Left ventricle myocardium inferior (tissue), 1 donor: ENCODE results near the gene OSTM1. TPM values are rescaled to one million over a fixed set of nuclear protein-coding genes. Genes with fewer than 3 reads are reported as not detected.
"Not testable (repeated sequence)": the region's sequence is repeated elsewhere in the genome, so short reads cannot be mapped to it uniquely, and the experiment has no call there.

ENCODE experiments used
- DNase-seq: peaks from one replicate; pipeline ENCODE4 v3.0.0-alpha.2; 2020
- H3K27ac ChIP-seq: fragments of 200-600 bp; replicated peaks from 2 replicates; pipeline ENCODE4 v1.8.0; 2021
- H3K27me3 ChIP-seq: fragments of 200-600 bp; 2 replicates; pipeline ENCODE4 v1.8.0; 2021; ENCODE audit warnings: low read depth
- H3K36me3 ChIP-seq: fragments of 200-600 bp; 2 replicates; pipeline ENCODE4 v1.8.0; 2021
- H3K4me1 ChIP-seq: fragments of 200-600 bp; 2 replicates; pipeline ENCODE4 v1.8.0; 2021
- H3K4me3 ChIP-seq: fragments of 200-600 bp; 2 replicates; pipeline ENCODE4 v1.8.0; 2021; ENCODE audit warnings: mild to moderate bottlenecking, moderate library complexity
- H3K9me3 ChIP-seq: fragments of 200-600 bp; replicated peaks from 2 replicates; pipeline ENCODE4 v1.8.0; 2021
- CTCF ChIP-seq: fragments of 200-600 bp; IDR thresholded peaks from 2 replicates; pipeline ENCODE4 v1.8.0; 2021; ENCODE audit warnings: antibody characterized with exemption, mild to moderate bottlenecking, borderline replicate concordance
- intact Hi-C: fragments of 100-400 bp; cut with micrococcal nuclease; formaldehyde crosslinking; loops from one replicate; pipeline ENCODE4 v1.11.0; 2022
- total RNA-seq: library from RNA; stranded (reverse); fragmentation: NEBNext Ultra II Directional; extraction: Animal tissue kit (Norgen Biotek cat#: 25700); gene quantifications from one replicate; pipeline ENCODE4 v1.2.1, GENCODE V29; 2021
- donor health status: DM: no; HTN: yes; CAD: no; lungs with severe emphysema.

The OSTM1 gene
- total RNA-seq, 1 donor from 2014 or later: 40.7 TPM

DNA sequence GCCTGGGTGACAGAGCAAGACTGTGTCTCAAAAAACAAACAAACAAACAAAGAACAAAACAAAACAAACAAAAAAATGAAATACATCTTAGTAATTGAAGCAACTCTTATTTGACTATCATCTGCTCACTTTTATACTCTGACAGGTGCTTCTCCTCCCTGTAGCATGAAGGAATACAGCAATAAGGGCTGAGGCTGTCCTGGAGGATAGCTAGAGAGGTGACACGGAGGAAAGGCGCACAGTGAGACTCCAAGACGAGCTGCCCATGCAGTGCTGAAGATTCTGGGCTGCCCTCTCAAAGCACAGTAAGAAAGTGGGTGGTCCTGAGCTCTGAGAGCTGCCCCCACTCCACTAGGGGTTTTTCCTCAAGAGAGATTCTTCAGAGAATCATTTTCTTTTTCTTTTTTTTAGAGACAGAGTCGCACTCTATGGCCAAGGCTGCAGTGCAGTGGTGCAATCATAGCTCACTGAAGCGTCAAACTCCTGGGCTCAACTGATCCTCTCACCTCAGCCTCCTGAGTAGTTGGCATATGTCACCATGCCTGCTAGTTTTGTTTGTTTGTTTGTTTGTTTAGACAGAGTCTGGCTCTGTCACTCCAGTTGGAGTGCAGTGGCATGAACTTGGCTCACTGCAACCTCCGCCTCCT, 50.0 kb downstream of the OSTM1 start:
- no peak for DNase-seq
- Histone ChIP-seq H3K36me3 (no peaks in the 10 kb centered on the region), H3K9me3 (no peaks in the 10 kb centered on the region), H3K27me3 (no peaks in the 10 kb centered on the region), H3K4me3 (no peak overlapping the region), H3K4me1 (no peaks in the 10 kb centered on the region), H3K27ac (no peak overlapping the region)
- no peak for TF ChIP-seq CTCF
- intact Hi-C loops: no loop called here

GRCh38 chr6:108020472-108021116, 53.9 kb downstream of the OSTM1 start:
- Histone ChIP-seq H3K4me1 (no peaks in the 10 kb centered on the region), H3K27ac (no peak overlapping the region), H3K9me3 (no peaks in the 10 kb centered on the region), H3K36me3 (no peaks in the 10 kb centered on the region), H3K4me3 (no peak overlapping the region), H3K27me3 (no peaks in the 10 kb centered on the region)
- DNase-seq: no peak
- intact Hi-C loops: no loop called here
- no peak for TF ChIP-seq CTCF

DNA sequence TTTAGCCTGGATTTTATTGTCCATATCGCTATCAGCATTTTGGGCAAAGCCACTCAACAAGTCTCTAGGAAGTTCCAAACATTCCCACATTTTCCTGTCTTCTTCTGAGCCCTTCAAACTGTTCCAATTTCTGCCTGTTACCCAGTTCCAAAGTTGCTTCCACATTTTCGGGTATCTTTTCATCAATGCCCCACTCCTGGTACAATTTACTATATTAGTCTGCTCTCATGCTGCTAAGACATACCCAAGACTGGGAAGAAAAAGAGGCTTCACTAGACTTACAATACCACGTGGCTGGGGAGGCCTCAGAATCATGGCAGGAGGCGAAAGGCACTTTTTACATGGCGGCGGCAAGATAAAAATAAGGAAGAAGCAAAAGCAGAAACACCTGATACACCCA, 58.3 kb downstream of the OSTM1 start:
- H3K36me3 ChIP-seq, H3K27me3 ChIP-seq, DNase-seq, intact Hi-C loops, H3K4me1 ChIP-seq, H3K27ac ChIP-seq, H3K9me3 ChIP-seq, H3K4me3 ChIP-seq: not testable (repeated sequence)

GRCh38 chr6:108013787-108014439, 60.6 kb downstream of the OSTM1 start:
- Histone ChIP-seq H3K9me3 (peaks cover 14% of the 10 kb centered on the region), H3K27ac (no peak overlapping the region), H3K4me1 (no peaks in the 10 kb centered on the region), H3K27me3 (no peaks in the 10 kb centered on the region), H3K36me3 (no peaks in the 10 kb centered on the region), H3K4me3 (no peak overlapping the region)
- TF ChIP-seq CTCF: no peak
- intact Hi-C loops: no loop called here
- DNase-seq: no peak

DNA sequence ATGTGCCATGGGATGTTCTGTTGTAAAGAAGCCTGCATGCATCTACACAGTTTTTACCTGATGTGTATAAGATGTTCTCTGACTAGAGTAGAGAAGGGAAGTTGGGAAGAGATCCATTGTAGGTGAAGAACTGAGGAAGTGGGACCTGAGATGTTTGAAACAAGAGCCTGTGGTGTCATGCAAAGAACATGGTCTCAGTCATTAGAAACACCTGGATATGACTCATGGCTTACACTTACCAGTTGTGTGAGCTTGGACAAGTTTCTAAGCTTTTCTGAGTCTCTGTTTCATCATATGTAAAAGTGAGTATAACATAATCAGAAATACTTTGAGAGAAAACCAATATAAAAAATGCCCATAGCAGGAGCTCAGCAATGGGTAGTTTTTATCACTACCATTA, 64.6 kb downstream of the OSTM1 start:
- Histone ChIP-seq H3K9me3 (peaks cover 22% of the 10 kb centered on the region), H3K4me3 (no peak overlapping the region), H3K4me1 (no peaks in the 10 kb centered on the region), H3K36me3 (no peaks in the 10 kb centered on the region), H3K27me3 (no peaks in the 10 kb centered on the region), H3K27ac (no peak overlapping the region)
- no peak for DNase-seq
- intact Hi-C loops: no loop called here
- no peak for TF ChIP-seq CTCF

DNA sequence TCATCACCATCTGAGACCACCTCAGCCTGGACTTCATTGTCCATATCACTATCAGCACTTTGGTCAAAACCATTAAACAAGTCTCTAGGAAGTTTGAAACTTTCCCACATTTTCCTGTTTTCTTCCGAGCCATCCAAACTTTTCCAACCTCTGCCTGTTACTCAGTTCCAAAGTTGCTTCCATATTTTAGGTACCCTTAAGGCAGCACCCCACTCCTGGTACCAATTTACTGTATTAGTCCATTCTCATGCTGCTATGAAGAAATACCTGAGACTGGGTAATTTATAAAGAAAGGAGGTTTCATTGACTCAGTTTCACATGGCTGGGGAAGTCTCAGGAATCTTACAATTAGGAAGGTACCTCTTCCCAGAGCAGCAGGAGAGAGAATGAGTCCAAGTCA, 65.3 kb downstream of the OSTM1 start:
- H3K27ac ChIP-seq, H3K4me3 ChIP-seq, H3K36me3 ChIP-seq, intact Hi-C loops, H3K4me1 ChIP-seq, H3K27me3 ChIP-seq, DNase-seq: not testable (repeated sequence)
- peaks cover 22% of the 10 kb centered on the region for H3K9me3 ChIP-seq
